ENCODE data around the gene DHRS12.

Gene DHRS12

GRCh38 chr13:51780099-51780498 lies 23.9 kb downstream of the DHRS12 start:
- no peak for DNase-seq

DNA sequence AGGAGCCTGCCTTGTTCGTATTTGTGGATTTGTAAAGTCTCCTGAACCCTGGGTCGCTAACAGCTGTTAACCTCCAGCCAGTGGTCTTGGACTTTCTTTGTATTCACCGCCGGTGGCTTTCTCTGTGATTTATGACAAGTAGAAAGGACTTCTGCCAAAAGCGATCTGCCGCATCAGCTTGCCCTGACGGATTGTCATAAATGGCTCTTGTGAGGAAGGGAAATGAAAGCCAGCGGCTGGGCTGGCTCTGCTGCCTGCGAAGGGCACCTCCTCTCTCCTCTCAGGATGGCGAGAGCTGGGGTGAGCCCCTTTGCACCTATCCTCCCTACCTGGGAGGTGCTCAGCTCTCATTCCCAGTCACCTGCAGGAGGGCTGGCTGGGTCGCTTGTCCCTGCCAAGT lies 25.6 kb downstream of the DHRS12 start:
- no peak for DNase-seq

GRCh38 chr13:51777921-51778320 lies 26.0 kb downstream of the DHRS12 start:
- DNase-seq = no peak

- no peak for DNase-seq
Measured at GRCh38 chr13:51776179-51776578, 27.8 kb downstream of the DHRS12 start.

DNA sequence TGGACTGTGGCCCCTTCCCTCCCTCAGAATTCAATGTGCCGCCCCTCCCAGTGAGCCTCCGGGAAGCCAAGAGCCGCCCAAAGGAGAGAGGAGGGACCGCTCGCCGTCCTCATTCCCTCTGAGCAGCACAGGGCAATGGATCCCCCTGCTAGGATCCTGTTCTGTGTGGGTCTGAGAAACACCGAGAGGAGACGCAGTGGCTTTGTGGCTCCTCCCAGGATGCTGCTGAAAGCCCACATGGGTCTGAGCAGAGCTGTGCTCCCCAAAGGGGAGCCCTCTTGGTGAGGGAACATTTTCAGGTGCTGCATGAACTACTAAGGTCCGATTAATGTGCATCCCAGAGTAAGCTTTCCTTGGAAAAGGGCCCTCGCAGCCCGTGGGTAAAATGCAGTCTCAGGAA lies 30.4 kb downstream of the DHRS12 start:
- DNase-seq = no peak

DNA sequence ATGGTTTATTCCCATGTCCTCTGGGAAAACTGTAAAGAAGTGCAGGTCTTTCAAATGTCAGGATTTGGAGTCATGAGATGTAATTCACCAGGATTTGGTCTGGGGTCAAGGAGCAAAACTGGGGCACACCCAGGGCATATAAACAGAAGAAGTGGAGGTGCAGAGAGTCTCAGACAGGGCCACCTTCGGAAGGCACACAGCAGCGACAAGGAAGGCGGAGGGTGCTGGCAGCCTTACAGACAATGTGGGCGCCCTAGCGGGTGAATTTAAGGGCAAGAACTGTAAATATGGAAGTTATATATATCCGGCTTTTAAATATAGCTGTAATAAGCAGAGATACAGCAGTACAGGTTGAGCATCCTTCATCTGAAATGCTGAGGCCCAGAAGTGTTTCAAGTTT lies 31.2 kb downstream of the DHRS12 start:
- DNase-seq = no peak

DNA sequence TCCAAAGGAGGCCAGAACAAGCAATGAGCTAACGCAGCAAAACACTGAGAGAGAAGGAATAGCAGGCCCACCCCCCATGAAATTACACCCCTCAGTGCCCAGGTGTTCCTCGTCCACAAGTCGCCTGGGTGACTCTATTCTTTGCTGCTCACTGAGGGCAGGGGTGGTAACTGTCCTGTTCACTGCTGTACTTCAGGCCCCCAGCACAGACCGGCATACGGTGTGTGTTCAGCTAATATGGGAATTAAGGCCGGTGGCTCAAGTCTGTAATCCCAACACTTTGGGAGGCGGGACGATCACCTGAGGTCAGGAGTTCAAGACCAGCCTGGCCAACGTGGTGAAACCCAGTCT lies 31.9 kb downstream of the DHRS12 start:
- DNase-seq = no peak

DNA sequence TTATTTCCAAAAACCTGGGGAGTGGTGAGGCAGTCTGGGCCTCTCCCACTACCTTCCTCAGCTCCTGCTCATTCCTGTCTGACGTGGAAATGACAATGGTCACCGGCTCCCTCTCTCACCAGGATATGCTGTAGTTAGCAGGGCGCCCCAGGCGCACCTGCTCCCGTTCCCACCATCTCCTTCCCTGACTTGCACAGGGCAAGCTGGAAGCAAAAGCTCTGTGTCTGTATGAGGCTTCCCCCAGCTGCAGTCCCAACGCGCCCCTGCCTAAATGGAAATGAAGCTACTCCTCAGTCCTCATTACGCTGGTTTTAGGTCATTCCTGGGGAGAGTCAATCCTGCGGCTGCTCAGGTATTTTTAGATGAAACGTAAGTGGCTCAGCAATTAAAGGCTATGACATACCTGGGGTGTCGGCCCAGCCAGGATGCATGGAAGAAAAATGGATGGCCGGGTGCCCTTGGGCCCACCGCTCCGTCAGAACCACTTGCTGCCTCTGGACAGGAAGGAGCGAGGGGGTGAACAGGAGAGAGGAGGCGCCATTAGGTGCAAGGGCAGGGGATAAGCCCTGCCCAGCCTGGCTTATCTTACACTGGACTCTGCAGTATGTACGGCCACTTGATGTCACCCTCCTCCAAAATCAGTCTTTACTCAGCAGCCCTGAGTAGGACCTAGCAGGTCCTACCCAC lies 32.4 kb downstream of the DHRS12 start:
- no peak for DNase-seq

- no peak for DNase-seq
Measured at GRCh38 chr13:51770681-51771417, 33.1 kb downstream of the DHRS12 start.

DNA sequence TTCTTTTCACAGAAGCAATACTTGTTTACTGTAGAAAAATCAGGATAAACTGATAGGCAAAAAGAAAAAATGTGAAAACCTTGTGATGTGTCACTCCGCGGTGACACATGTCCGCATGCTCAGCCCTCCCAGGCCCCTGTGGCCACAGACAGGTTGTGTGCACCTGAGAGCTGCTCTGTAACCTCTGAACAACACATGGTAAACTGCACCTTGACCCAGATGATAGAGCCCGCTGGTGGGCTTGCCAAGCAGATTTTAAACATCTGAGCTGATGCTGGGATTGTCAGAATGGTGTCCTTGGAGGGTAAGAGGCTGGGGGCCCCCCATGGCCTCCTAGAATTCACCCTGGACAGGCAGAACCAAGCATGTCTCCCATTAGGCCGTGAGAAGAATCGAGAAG lies 33.8 kb downstream of the DHRS12 start:
- DNase-seq = no peak

DNA sequence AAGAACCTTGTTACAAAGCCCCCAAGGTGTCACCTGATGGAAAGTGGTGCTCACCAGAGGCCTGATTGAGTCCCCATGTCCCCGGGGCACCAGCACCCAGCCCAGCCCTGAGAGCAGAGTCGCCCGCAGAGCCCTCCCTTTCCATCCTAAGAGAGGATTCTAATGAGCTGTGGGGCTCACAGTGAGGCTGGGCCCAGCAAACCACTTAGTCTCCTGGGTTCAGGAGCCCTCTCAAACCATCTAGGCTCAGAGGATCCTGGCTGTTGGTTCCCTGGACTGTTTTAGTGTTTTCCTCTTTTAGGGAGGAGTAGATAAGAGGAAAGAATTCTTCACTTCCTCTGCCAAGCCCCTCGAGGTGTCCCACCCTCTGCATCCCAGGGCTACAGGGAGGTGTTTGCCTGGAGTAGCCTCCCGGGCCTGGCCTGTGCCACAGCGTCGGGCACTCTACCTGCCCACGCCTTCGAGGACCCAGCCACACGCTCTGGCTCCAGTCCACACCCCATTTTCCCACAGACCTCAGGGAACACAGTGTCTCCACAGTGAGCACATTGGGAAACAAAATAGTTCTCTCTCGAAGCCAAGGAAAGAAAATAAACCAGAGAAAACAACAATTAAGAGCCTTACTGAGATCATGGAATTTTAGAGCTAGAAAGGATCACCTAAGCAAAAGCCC lies 34.4 kb downstream of the DHRS12 start:
- DNase-seq = no peak

- DNase-seq = no peak
Measured at GRCh38 chr13:51768976-51769375, 35.0 kb downstream of the DHRS12 start.

DNA sequence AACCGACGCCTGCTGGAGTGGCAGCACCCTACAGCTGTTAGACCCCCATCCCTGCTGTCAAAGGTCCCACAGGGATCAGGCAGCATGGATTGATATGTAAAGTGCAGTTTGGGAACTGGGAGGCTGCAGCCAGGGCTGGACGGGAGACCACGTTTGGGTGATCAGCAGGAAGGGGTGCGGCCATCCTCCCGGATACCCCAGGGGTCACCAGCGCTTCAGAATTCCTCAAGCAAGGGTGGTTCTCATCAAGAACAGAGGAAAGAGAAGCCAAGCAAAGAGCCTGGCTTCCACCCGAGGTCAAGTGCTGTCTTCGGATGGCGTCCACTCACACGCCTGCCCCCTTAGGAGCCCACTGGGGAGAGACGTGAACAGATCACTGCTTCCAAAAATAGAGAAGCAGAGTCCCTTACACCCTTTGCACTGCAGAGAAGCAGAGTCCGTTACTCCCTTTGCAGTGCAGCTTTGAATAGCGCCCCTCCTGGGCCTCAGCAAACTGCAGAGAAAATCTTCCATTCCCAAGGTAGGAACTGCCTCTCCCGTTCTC lies 35.5 kb downstream of the DHRS12 start:
- DNase-seq = no peak

GRCh38 chr13:51767100-51767499 lies 36.9 kb downstream of the DHRS12 start:
- no peak for DNase-seq

GRCh38 chr13:51765142-51765515 lies 38.8 kb downstream of the DHRS12 start:
- no peak for DNase-seq

- peak; percentile 27 for DNase-seq
Measured at GRCh38 chr13:51764184-51765141, 39.5 kb downstream of the DHRS12 start.

DNA sequence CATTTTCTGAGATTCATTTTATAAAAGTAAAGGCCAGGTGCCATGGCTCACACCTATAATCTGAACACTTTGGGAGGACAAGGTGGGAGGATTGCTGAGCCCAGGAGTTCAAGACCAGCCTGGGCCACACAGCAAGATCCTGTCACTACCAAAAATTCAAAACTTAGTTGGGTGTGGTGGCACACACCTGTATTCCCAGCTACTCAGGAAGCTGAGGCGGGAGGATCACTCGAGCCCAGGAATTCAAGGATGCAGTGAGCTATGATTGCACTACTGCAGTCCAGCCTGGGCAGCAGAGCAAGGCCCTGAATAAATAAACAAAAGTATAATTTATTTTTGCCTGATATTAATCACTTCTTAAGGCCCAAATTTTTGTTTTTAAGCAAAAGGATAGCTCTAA lies 40.5 kb downstream of the DHRS12 start:
- DNase-seq = no peak

- DNase-seq = no peak
Measured at GRCh38 chr13:51761643-51762350, 42.2 kb downstream of the DHRS12 start.

DNA sequence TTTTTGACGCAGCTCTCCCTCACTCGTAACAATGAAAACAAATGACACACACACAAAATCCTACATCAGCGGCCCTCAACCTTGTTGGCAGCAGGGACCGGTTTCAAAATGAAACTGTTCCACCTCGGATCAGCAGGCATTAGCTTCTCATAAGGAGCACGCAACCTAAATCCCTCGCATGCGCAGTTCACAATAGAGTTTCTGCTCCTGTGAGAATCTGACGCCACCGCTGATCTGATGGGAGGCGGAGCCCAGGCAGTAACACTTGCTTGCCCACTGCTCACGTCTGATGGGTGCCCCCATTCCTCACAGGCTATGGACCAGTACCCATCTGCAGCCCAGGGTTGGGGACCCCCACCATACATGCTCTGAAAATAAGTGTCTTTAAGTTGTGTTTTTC lies 43.4 kb downstream of the DHRS12 start:
- no peak for DNase-seq

DNA sequence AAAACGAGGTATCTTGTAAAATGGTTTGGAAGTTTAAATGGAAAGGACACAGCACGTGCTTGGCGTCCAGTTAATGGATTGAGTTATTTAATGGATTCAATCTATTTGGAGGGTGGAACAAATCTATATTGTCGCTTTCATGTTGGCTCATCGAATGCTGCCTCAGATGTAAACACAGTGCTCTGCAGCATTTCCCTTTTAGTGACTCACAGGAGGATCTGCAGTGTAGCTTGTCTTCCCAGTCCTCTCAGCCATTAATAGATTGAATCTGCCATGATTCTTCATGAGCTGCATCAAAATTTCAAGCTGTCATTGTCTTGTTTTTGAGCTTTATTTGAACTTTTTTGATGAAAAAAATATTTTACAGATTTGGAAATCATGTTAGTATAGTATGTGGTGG lies 44.7 kb downstream of the DHRS12 start:
- no peak for DNase-seq

DNA sequence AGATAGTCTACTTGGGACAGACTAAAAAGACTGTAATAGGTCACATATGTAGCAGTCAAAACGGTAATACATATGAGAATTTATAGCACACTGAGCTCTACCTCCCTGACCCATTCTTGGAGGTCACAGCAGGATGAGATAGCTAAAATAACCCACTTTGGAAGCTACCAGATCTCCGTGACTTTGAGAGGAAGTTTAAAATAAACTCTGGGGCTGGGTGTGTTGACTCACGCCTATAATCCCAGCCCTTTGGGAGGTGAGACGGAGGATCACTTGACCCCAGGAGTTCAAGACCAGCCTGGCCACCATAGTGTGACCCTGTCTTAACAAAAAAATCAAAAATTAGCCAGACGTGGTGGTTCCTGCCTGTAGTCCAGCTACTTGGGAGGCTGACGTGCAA lies 45.3 kb downstream of the DHRS12 start:
- no peak for DNase-seq

DNA sequence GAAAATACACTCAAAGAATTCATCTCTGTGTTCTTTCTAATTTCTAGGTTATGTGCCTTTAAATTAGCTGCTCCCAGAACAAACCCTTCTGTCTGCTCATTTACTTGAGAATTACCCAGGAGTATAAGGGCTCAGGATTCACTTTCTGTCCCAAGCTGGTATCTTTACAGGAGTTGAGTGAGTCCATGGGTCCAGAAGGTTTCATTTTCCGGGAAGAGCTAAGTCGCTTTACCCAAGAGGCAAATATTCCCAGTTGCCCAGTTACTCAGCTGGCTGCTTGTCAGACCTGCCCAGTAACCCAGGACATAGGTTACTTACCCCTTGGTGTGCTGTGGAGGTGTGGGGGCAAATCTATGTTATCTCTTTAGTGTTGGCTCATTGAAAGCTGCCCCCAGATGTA lies 47.3 kb downstream of the DHRS12 start:
- no peak for DNase-seq

Data from activated gamma-delta T cell treated with Interleukin-2 at 50 U/mL for 16 hours (primary cell).